Keratinocyte (primary cell): ENCODE data around the gene ZNF32. TPM values are rescaled to one million over a fixed set of nuclear protein-coding genes. Genes with fewer than 3 reads are reported as not detected.

Experiments used
- DNase-seq: peaks from one replicate; pipeline ENCODE4 v3.0.0-alpha.2; 2011; ENCODE audit warnings: low read depth, missing footprints, low spot score
- FAIRE-seq: peaks from 2 replicates; lab custom pipeline; 2011; peaks lifted over from hg19 to GRCh38; lab: Jason Lieb, UNC
- H2AFZ ChIP-seq: 2 replicates; pipeline ENCODE4 v1.6.0; 2012; ENCODE audit warnings: low read length, control low read depth, inconsistent platforms; ENCODE audit not compliant: control insufficient read depth
- H3K27ac ChIP-seq: 2 replicates; pipeline ENCODE4 v1.5.1; 2011; ENCODE audit warnings: low read length; ENCODE audit not compliant: control insufficient read depth, insufficient read depth
- H3K27me3 ChIP-seq: 3 replicates; pipeline ENCODE4 v1.6.0; 2011; ENCODE audit warnings: low read length; ENCODE audit not compliant: control insufficient read depth, insufficient read depth; ENCODE audit errors: extremely low read depth
- H3K36me3 ChIP-seq, 2 experiments: 2 replicates in 1 of 2; 3 replicates in 1 of 2; pipeline ENCODE4 v1.5.1; 2011; ENCODE audit warnings: low read length in 2 of 2, mild to moderate bottlenecking in 1 of 2; ENCODE audit not compliant: control insufficient read depth in 2 of 2, insufficient read depth in 2 of 2; ENCODE audit errors: extremely low read depth in 1 of 2
- H3K4me1 ChIP-seq: 3 replicates; pipeline ENCODE4 v1.5.1; 2011; ENCODE audit warnings: low read length; ENCODE audit not compliant: control insufficient read depth, insufficient read depth; ENCODE audit errors: extremely low read depth
- H3K4me2 ChIP-seq: 3 replicates; pipeline ENCODE4 v1.6.0; 2011; ENCODE audit warnings: low read depth, low read length; ENCODE audit not compliant: control insufficient read depth, insufficient read depth; ENCODE audit errors: extremely low read depth
- H3K4me3 ChIP-seq, 3 experiments: fragments of 200-600 bp in 1 of 3; sonication (generic) in 1 of 3; 2 replicates in 2 of 3; 3 replicates in 1 of 3; pipeline ENCODE4 v1.5.1; 2011 to 2016; ENCODE audit warnings: low read length in 3 of 3, mild to moderate bottlenecking in 3 of 3, control low read depth in 2 of 3, inconsistent platforms in 1 of 3, low read depth in 1 of 3, mixed read lengths in 1 of 3, mixed run types in 1 of 3, moderate library complexity in 1 of 3; ENCODE audit not compliant: control insufficient read depth in 2 of 3, insufficient read depth in 2 of 3; ENCODE audit errors: extremely low read depth in 1 of 3
- H3K79me2 ChIP-seq: 2 replicates; pipeline ENCODE4 v1.6.0; 2012; ENCODE audit warnings: low read length; ENCODE audit not compliant: control insufficient read depth, insufficient read depth
- H3K9ac ChIP-seq: 3 replicates; pipeline ENCODE4 v1.6.0; 2011; ENCODE audit warnings: low read length; ENCODE audit not compliant: control insufficient read depth, insufficient read depth; ENCODE audit errors: extremely low read depth
- H3K9me1 ChIP-seq: 3 replicates; pipeline ENCODE4 v1.6.0; 2011; ENCODE audit warnings: low read length; ENCODE audit not compliant: control insufficient read depth, insufficient read depth; ENCODE audit errors: extremely low read depth
- H3K9me3 ChIP-seq: 2 replicates; pipeline ENCODE4 v1.5.1; 2012; ENCODE audit warnings: low read depth, low read length; ENCODE audit not compliant: control insufficient read depth
- H4K20me1 ChIP-seq: 3 replicates; pipeline ENCODE4 v1.6.0; 2011; ENCODE audit warnings: low read length; ENCODE audit not compliant: control insufficient read depth, insufficient read depth; ENCODE audit errors: extremely low read depth
- EZH2 ChIP-seq: IDR thresholded peaks from one replicate; pipeline ENCODE4 v1.6.1; 2012; ENCODE audit warnings: inconsistent platforms, mild to moderate bottlenecking, low read length, moderate library complexity
- dilution Hi-C: fragments of 300-500 bp; cut with MboI; formaldehyde crosslinking; loops from one replicate; pipeline ENCODE4 v1.7.0; 2020; ENCODE audit warnings: low sequenced_read_pairs; ENCODE audit not compliant: extremely low pct_ligation_motif_present
- polyA plus RNA-seq, 5 experiments: library from polyadenylated mRNA; depleted of rRNA in 3 of 5; stranded (reverse) in 3 of 5; stranded (forward) in 1 of 5; unstranded in 1 of 5; fragments of >200 nt; gene quantifications; 1 replicate in 1 of 5; 2 replicates in 3 of 5; 3 replicates in 1 of 5; pipeline versions ENCODE4 v1.2.1 to v1.2.3, GENCODE V29; 2011 to 2012; ENCODE audit warnings: missing spikeins in 2 of 5, low read depth in 1 of 5, low replicate concordance in 1 of 5
- TF ChIP-seq, protein P1 (sequence below), 3 experiments: IDR thresholded peaks in 1 of 3; conservative IDR thresholded peaks in 1 of 3; optimal IDR thresholded peaks in 1 of 3; 2 replicates in 2 of 3; 3 replicates in 1 of 3; pipeline versions ENCODE3 to v1.5.1; 2011; ENCODE audit warnings: low read length in 3 of 3, mild to moderate bottlenecking in 3 of 3, moderate library complexity in 2 of 3, control low read depth in 1 of 3, inconsistent platforms in 1 of 3; ENCODE audit not compliant: insufficient read depth in 2 of 3; ENCODE audit errors: extremely low read depth in 1 of 3

The ZNF32 gene
- polyA plus RNA-seq, 1 donor (not counting 4 experiments of a cell fraction or from before 2014, with no cell fraction given), result 25.6 TPM

DNA sequence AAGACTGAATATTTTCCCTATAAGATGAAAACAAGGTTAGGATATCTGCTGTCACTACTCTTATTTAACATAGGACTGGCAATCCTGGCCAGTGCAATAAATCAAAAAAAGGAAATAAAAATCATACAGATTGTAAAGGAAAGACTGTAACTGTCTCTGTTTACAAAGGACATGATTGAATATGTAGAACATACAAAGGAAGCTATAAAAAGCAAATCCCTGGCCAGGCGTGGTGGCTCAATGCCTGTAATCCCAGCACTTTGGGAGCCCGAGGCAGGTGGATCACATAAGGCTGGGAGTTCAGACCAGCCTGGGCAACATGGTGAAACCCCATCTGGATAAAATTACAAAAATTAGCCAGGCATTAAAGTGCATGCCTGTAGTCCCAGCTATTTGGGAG lies 26.6 kb downstream of the ZNF32 start:
- no peak overlapping the region for H2AFZ ChIP-seq
- H3K4me3 ChIP-seq, result no peak overlapping the region
- no peak overlapping the region for H3K9ac ChIP-seq
- H3K27me3 ChIP-seq, result no peaks in the 10 kb centered on the region
- dilution Hi-C loops, result no loop called here
- FAIRE-seq (no peak), DNase-seq (no peak)
- no peaks in the 10 kb centered on the region for H3K36me3 ChIP-seq
- H3K9me1 ChIP-seq, result no peaks in the 10 kb centered on the region
- H3K79me2 ChIP-seq, result no peaks in the 10 kb centered on the region
- TF ChIP-seq, protein P1, sequence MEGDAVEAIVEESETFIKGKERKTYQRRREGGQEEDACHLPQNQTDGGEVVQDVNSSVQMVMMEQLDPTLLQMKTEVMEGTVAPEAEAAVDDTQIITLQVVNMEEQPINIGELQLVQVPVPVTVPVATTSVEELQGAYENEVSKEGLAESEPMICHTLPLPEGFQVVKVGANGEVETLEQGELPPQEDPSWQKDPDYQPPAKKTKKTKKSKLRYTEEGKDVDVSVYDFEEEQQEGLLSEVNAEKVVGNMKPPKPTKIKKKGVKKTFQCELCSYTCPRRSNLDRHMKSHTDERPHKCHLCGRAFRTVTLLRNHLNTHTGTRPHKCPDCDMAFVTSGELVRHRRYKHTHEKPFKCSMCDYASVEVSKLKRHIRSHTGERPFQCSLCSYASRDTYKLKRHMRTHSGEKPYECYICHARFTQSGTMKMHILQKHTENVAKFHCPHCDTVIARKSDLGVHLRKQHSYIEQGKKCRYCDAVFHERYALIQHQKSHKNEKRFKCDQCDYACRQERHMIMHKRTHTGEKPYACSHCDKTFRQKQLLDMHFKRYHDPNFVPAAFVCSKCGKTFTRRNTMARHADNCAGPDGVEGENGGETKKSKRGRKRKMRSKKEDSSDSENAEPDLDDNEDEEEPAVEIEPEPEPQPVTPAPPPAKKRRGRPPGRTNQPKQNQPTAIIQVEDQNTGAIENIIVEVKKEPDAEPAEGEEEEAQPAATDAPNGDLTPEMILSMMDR (optimal IDR thresholded peaks at IDR 0.05 in 1 of 3, IDR thresholded peaks at IDR 0.05 in 1 of 3, conservative IDR thresholded peaks at IDR 0.05 in 1 of 3; ENCODE audit: extremely low read depth in 1 of 3, insufficient read depth in 2 of 3, low read length in 3 of 3), result no peak
- no peak for TF ChIP-seq EZH2
- H3K4me2 ChIP-seq, result no peak overlapping the region
- peaks cover 6% of the 10 kb centered on the region for H3K9me3 ChIP-seq
- H3K27ac ChIP-seq, result no peak overlapping the region
- no peaks in the 10 kb centered on the region for H3K4me1 ChIP-seq
- no peaks in the 10 kb centered on the region for H4K20me1 ChIP-seq

DNA sequence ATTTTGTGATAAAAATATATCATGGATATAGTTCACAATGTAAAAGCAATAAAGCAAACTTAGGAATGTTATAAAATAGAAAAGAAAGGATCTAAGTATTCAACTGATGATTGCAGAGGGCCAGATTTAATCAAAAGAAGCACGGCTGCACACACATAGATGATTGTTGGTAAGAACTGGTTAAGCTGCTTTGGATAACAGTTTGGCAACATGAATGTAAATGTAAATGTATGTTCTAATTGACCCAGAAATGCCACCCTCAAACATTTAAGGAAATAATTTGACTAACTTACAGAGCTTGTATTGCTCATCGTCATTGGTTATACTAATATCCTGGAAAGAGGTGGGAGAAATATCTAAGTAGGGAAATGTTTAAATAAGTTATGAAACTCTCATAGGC lies 29.3 kb downstream of the ZNF32 start:
- no peak overlapping the region for H3K27ac ChIP-seq
- H3K79me2 ChIP-seq, result no peaks in the 10 kb centered on the region
- H3K27me3 ChIP-seq, result no peaks in the 10 kb centered on the region
- FAIRE-seq, result no peak
- H4K20me1 ChIP-seq, result no peaks in the 10 kb centered on the region
- H3K36me3 ChIP-seq, result peaks cover 2 to 6% of the 10 kb centered on the region in 2 experiments
- no peak for DNase-seq
- H3K4me2 ChIP-seq, result no peak overlapping the region
- dilution Hi-C loops, result no loop called here
- H3K9me3 ChIP-seq, result peaks cover 18% of the 10 kb centered on the region
- no peak overlapping the region for H3K9ac ChIP-seq
- H3K4me1 ChIP-seq, result no peaks in the 10 kb centered on the region
- no peak overlapping the region for H2AFZ ChIP-seq
- H3K4me3 ChIP-seq, result no peak overlapping the region
- no peak for TF ChIP-seq EZH2
- TF ChIP-seq, protein P1 (optimal IDR thresholded peaks at IDR 0.05 in 1 of 3, IDR thresholded peaks at IDR 0.05 in 1 of 3, conservative IDR thresholded peaks at IDR 0.05 in 1 of 3; ENCODE audit: extremely low read depth in 1 of 3, insufficient read depth in 2 of 3, low read length in 3 of 3), result no peak
- H3K9me1 ChIP-seq, result no peaks in the 10 kb centered on the region
